Lower leg skin (tissue), 3 donors: ENCODE data around the gene FRMD1.

Experiments used
- CTCF ChIP-seq, 3 donors: fragments of 450-650 bp; IDR thresholded peaks; one replicate each; pipeline ENCODE4 v1.5.1; 2016; ENCODE audit warnings: antibody characterized with exemption in 3 of 3, mild to moderate bottlenecking in 3 of 3, moderate library complexity in 2 of 3
- POLR2A ChIP-seq, 2 donors: fragments of 450-650 bp; IDR thresholded peaks; one replicate each; pipeline ENCODE4 v1.6.1; 2016 to 2017; ENCODE audit warnings: antibody characterized with exemption in 2 of 2, mild to moderate bottlenecking in 1 of 2, moderate library complexity in 1 of 2

GRCh38 chr6:168044521-168045130 is 34.4 kb downstream of the FRMD1 start:
- TF ChIP-seq CTCF (IDR thresholded peaks at IDR 0.05): no peak
- TF ChIP-seq POLR2A (IDR thresholded peaks at IDR 0.05): no peak
